Measurements from ENCODE around the gene MINDY4. TPM values are rescaled to one million over a fixed set of nuclear protein-coding genes. Genes with fewer than 3 reads are reported as not detected.

The MINDY4 gene
- total RNA-seq, 1 donor from 2014 or later: 4.1 TPM

GRCh38 chr7:30922596-30922995, 151.4 kb downstream of the MINDY4 start:
- H3K4me2 ChIP-seq (ENCODE audit: low read length): no peak overlapping the region
- no peaks in the 10 kb centered on the region for H3K9me3 Mint-ChIP-seq (ENCODE audit: unreplicated experiment)
- peaks cover 7% of the 10 kb centered on the region for H3K36me3 Mint-ChIP-seq (ENCODE audit: low read depth, unreplicated experiment)
- DNase-seq (ENCODE audit: low read depth): no peak
- no peak for FAIRE-seq
- no peaks in the 10 kb centered on the region for H4K20me1 ChIP-seq (ENCODE audit: insufficient read depth, low read length)
- no peaks in the 10 kb centered on the region for H3K27me3 ChIP-seq (ENCODE audit: insufficient read depth, low read length)
- H2AFZ ChIP-seq (ENCODE audit: low read depth, low read length): no peak overlapping the region
- no peaks in the 10 kb centered on the region for H3K36me3 ChIP-seq (ENCODE audit: insufficient read depth, low read length)
- H3K9me3 ChIP-seq (ENCODE audit: insufficient read depth, low read depth, low read length): peaks cover 8% of the 10 kb centered on the region
- TF ChIP-seq, protein P1, sequence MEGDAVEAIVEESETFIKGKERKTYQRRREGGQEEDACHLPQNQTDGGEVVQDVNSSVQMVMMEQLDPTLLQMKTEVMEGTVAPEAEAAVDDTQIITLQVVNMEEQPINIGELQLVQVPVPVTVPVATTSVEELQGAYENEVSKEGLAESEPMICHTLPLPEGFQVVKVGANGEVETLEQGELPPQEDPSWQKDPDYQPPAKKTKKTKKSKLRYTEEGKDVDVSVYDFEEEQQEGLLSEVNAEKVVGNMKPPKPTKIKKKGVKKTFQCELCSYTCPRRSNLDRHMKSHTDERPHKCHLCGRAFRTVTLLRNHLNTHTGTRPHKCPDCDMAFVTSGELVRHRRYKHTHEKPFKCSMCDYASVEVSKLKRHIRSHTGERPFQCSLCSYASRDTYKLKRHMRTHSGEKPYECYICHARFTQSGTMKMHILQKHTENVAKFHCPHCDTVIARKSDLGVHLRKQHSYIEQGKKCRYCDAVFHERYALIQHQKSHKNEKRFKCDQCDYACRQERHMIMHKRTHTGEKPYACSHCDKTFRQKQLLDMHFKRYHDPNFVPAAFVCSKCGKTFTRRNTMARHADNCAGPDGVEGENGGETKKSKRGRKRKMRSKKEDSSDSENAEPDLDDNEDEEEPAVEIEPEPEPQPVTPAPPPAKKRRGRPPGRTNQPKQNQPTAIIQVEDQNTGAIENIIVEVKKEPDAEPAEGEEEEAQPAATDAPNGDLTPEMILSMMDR (IDR thresholded peaks at IDR 0.05; ENCODE audit: insufficient read depth, low read depth, low read length): no peak
- TF ChIP-seq EZH2 (IDR thresholded peaks at IDR 0.05; ENCODE audit: insufficient read depth, low read length): no peak
- no peak overlapping the region for H3K27ac Mint-ChIP-seq (ENCODE audit: unreplicated experiment)
- H3K4me3 ChIP-seq (ENCODE audit: insufficient read depth, low read depth, low read length): no peak overlapping the region
- no peak overlapping the region for H3K4me3 Mint-ChIP-seq (ENCODE audit: unreplicated experiment)
- H3K79me2 ChIP-seq (ENCODE audit: insufficient read depth, low read length): no peaks in the 10 kb centered on the region
- H3K4me1 Mint-ChIP-seq (ENCODE audit: low read depth, unreplicated experiment): peaks cover 19% of the 10 kb centered on the region
- peaks cover 6% of the 10 kb centered on the region for H3K27me3 Mint-ChIP-seq (ENCODE audit: low read depth, unreplicated experiment)
- no peak overlapping the region for H3K9ac ChIP-seq (ENCODE audit: low read length)
- no peak overlapping the region for H3K27ac ChIP-seq (ENCODE audit: low read depth, low read length)
- peaks cover 20% of the 10 kb centered on the region for H3K4me1 ChIP-seq (ENCODE audit: insufficient read depth, low read length)

- DNase-seq (ENCODE audit: low read depth): no peak
Observed at GRCh38 chr7:30923009-30923773, 152.0 kb downstream of the MINDY4 start.

More at GRCh38 chr7:30923009-30923773, 152.0 kb downstream of the MINDY4 start:
- Mint-ChIP-seq H3K9me3 (ENCODE audit: unreplicated experiment) (peaks cover 2% of the 10 kb centered on the region), H3K4me3 (ENCODE audit: unreplicated experiment) (no peak overlapping the region), H3K27me3 (ENCODE audit: low read depth, unreplicated experiment) (peaks cover 6% of the 10 kb centered on the region), H3K36me3 (ENCODE audit: low read depth, unreplicated experiment) (peaks cover 11% of the 10 kb centered on the region), H3K4me1 (ENCODE audit: low read depth, unreplicated experiment) (peaks cover 19% of the 10 kb centered on the region), H3K27ac (ENCODE audit: unreplicated experiment) (no peak overlapping the region)
- H3K4me2 ChIP-seq (ENCODE audit: low read length): no peak overlapping the region
- H3K27ac ChIP-seq (ENCODE audit: low read depth, low read length): no peak overlapping the region
- no peak overlapping the region for H2AFZ ChIP-seq (ENCODE audit: low read depth, low read length)
- H3K9ac ChIP-seq (ENCODE audit: low read length): no peak overlapping the region
- H3K9me3 ChIP-seq (ENCODE audit: insufficient read depth, low read depth, low read length): peaks cover 8% of the 10 kb centered on the region
- H3K79me2 ChIP-seq (ENCODE audit: insufficient read depth, low read length): no peaks in the 10 kb centered on the region
- H4K20me1 ChIP-seq (ENCODE audit: insufficient read depth, low read length): no peaks in the 10 kb centered on the region
- no peaks in the 10 kb centered on the region for H3K27me3 ChIP-seq (ENCODE audit: insufficient read depth, low read length)
- H3K4me1 ChIP-seq (ENCODE audit: insufficient read depth, low read length): peaks cover 20% of the 10 kb centered on the region
- no peak for TF ChIP-seq EZH2 (IDR thresholded peaks at IDR 0.05; ENCODE audit: insufficient read depth, low read length)
- TF ChIP-seq, protein P1 (IDR thresholded peaks at IDR 0.05; ENCODE audit: insufficient read depth, low read depth, low read length): no peak
- no peak for FAIRE-seq
- H3K36me3 ChIP-seq (ENCODE audit: insufficient read depth, low read length): no peaks in the 10 kb centered on the region
- H3K4me3 ChIP-seq (ENCODE audit: insufficient read depth, low read depth, low read length): no peak overlapping the region
